WTC11 (cell line): ENCODE results near the gene PSMD11.

ENCODE experiments used
- SOX15 ChIP-seq: fragments of 250-450 bp; sonication (Bioruptor Pico); IDR thresholded peaks from 2 replicates; pipeline ENCODE4 v1.9.0; 2021; ENCODE audit warnings: mild to moderate bottlenecking
- USF2 ChIP-seq: sonication (generic); formaldehyde crosslinking; IDR thresholded peaks from 2 replicates; pipeline ENCODE4 v1.8.1; 2023; ENCODE audit warnings: mild to moderate bottlenecking, missing genetic modification reagents, moderate library complexity
- ZNF416 ChIP-seq: fragments of 250-450 bp; sonication (Bioruptor Pico); IDR thresholded peaks from 2 replicates; pipeline ENCODE4 v1.9.0; 2021; ENCODE audit warnings: mild to moderate bottlenecking, inconsistent platforms

- TF ChIP-seq USF2 (CRISPR knock-in tag): no peak
- TF ChIP-seq SOX15 (CRISPR knock-in tag): no peak
- TF ChIP-seq ZNF416: no peak
These were observed 7.6 kb downstream of the PSMD11 start for GRCh38 chr17:32451879-32452278.
